HCT116 (cell line): ENCODE results near the gene KLRG1. TPM values are rescaled to one million over a fixed set of nuclear protein-coding genes. Genes with fewer than 3 reads are reported as not detected.

ENCODE experiments used
- ATAC-seq: fragments of 200-7000 bp; cut with Tn5 transposase; 2 replicates; pipeline ENCODE4 v1.9.1; 2020; ENCODE audit warnings: mild to moderate bottlenecking, moderate library complexity
- BruUV-seq: library from RNA; stranded (reverse); fragments of 400-500 nt; replicated peaks from 2 replicates; lab custom pipeline; 2021; lab: Mats Ljungman, UMichigan
- CTCF ChIA-PET: fragments of 300-600 bp; sonication (Branson Sonifier 250); formaldehyde crosslinking; loops from one replicate; lab custom pipeline; 2021; ENCODE audit warnings: antibody characterized with exemption; lab: Charles Lee
- POLR2A ChIA-PET: fragments of 300-600, 350-600 bp; sonication (Branson Sonifier 250); formaldehyde crosslinking; loops from one replicate; lab custom pipeline; 2021; ENCODE audit warnings: antibody characterized with exemption; lab: Charles Lee
- RAD21 ChIA-PET, 2 experiments: fragments of 300-600 bp; sonication (Branson Sonifier 250); formaldehyde crosslinking; loops; one replicate each; lab custom pipeline; 2023; ENCODE audit warnings: low total read pairs in 2 of 2; ENCODE audit not compliant: uncharacterized antibody in 2 of 2, unreplicated experiment in 2 of 2, low non-redundant PET in 1 of 2; lab: Charles Lee
- DNase-seq: peaks from one replicate; pipeline ENCODE4 v3.0.0-alpha.2; 2010; ENCODE audit warnings: low read depth, low spot score
- H2AFZ ChIP-seq: fragments of 200-600 bp; shearing (Covaris generic), sonication (generic); 2 replicates; pipeline ENCODE4 v1.6.1; 2017; ENCODE audit warnings: low read depth, mixed run types, mixed read lengths, antibody characterized with exemption, low read length; ENCODE audit not compliant: poor library complexity, severe bottlenecking
- H3K27ac ChIP-seq: 2 replicates; pipeline ENCODE4 v1.5.1; 2012; ENCODE audit warnings: low read depth, low read length
- H3K27me3 ChIP-seq: fragments of 200-600 bp; sonication (generic); 2 replicates; pipeline ENCODE4 v1.6.1; 2016; ENCODE audit warnings: mixed run types, low read length, mixed read lengths; ENCODE audit not compliant: insufficient read depth
- H3K36me3 ChIP-seq, 2 experiments: fragments of 200-500 bp in 1 of 2; fragments of 200-600 bp in 1 of 2; sonication (Bioruptor generic) in 1 of 2; sonication (generic) in 1 of 2; 2 replicates each; pipeline versions ENCODE4 v1.5.1 to v1.6.1; 2014 to 2016; ENCODE audit warnings: low read length in 2 of 2, inconsistent platforms in 1 of 2, mixed read lengths in 1 of 2, mixed run types in 1 of 2; ENCODE audit not compliant: insufficient read depth in 2 of 2, control insufficient read depth in 1 of 2
- H3K4me1 ChIP-seq, 2 experiments: fragments of 200-600 bp in 1 of 2; sonication (generic) in 1 of 2; 2 replicates each; pipeline versions ENCODE4 v1.5.1 to v1.6.1; 2012 to 2017; ENCODE audit warnings: low read length in 2 of 2, inconsistent platforms in 1 of 2, mild to moderate bottlenecking in 1 of 2, mixed read lengths in 1 of 2, mixed run types in 1 of 2, moderate library complexity in 1 of 2; ENCODE audit not compliant: insufficient read depth in 2 of 2, control insufficient read depth in 1 of 2
- H3K4me2 ChIP-seq: fragments of 200-600 bp; sonication (generic); 2 replicates; pipeline ENCODE4 v1.6.1; 2017; ENCODE audit warnings: mixed run types, low read length, mixed read lengths
- H3K4me3 ChIP-seq, 2 experiments: fragments of 200-600 bp in 1 of 2; sonication (generic) in 1 of 2; replicated peaks in 1 of 2; 2 replicates each; pipeline ENCODE4 v1.5.1; 2011 to 2016; ENCODE audit warnings: low read length in 2 of 2, control low read depth in 1 of 2, low read depth in 1 of 2, mild to moderate bottlenecking in 1 of 2, mixed read lengths in 1 of 2, mixed run types in 1 of 2
- H3K79me2 ChIP-seq: fragments of 200-600 bp; sonication (generic); 2 replicates; pipeline ENCODE4 v1.6.1; 2017; ENCODE audit warnings: mild to moderate bottlenecking, mixed run types, low read length, moderate library complexity, mixed read lengths; ENCODE audit not compliant: insufficient read depth
- H3K9ac ChIP-seq: fragments of 200-600 bp; sonication (generic); 2 replicates; pipeline ENCODE4 v1.6.1; 2016; ENCODE audit warnings: low read length, mixed read lengths
- H3K9me2 ChIP-seq: fragments of 200-600 bp; sonication (generic), shearing (Covaris generic); 2 replicates; pipeline ENCODE4 v1.6.1; 2017; ENCODE audit warnings: mixed run types, mild to moderate bottlenecking, moderate library complexity; ENCODE audit not compliant: insufficient read depth
- H3K9me3 ChIP-seq, 2 experiments: fragments of 200-500 bp in 1 of 2; fragments of 200-600 bp in 1 of 2; sonication (Bioruptor generic) in 1 of 2; sonication (generic) in 1 of 2; 2 replicates each; pipeline ENCODE4 v1.6.1; 2014 to 2017; ENCODE audit warnings: low read length in 2 of 2, mixed read lengths in 2 of 2, inconsistent platforms in 1 of 2, low read depth in 1 of 2, mild to moderate bottlenecking in 1 of 2, mixed run types in 1 of 2, moderate library complexity in 1 of 2; ENCODE audit not compliant: control insufficient read depth in 1 of 2, insufficient read depth in 1 of 2
- H4K20me1 ChIP-seq: fragments of 200-600 bp; sonication (generic), shearing (Covaris generic); 2 replicates; pipeline ENCODE4 v1.6.1; 2017; ENCODE audit warnings: mixed run types, mild to moderate bottlenecking, moderate library complexity; ENCODE audit not compliant: insufficient read depth
- CBX3 ChIP-seq: IDR thresholded peaks from 2 replicates; pipeline ENCODE4 v1.6.1; 2012; ENCODE audit warnings: low read depth
- CEBPB ChIP-seq: IDR thresholded peaks from 2 replicates; pipeline ENCODE4 v1.6.1; 2012; ENCODE audit warnings: low read depth
- EZH2phosphoT487 ChIP-seq: fragments of 200-600 bp; IDR thresholded peaks from 2 replicates; pipeline ENCODE4 v1.6.1; 2018; ENCODE audit warnings: antibody characterized with exemption, borderline replicate concordance
- FOSL1 ChIP-seq: IDR thresholded peaks from 2 replicates; pipeline ENCODE4 v1.6.1; 2012; ENCODE audit warnings: low read depth
- RAD21 ChIP-seq: IDR thresholded peaks from 2 replicates; pipeline ENCODE4 v1.6.1; 2012; ENCODE audit warnings: low read depth, mild to moderate bottlenecking
- SIN3A ChIP-seq: IDR thresholded peaks from 2 replicates; pipeline ENCODE4 v1.6.1; 2012; ENCODE audit warnings: low read depth
- SRF ChIP-seq: IDR thresholded peaks from 2 replicates; pipeline ENCODE4 v1.6.1; 2012; ENCODE audit warnings: low read depth
- YY1 ChIP-seq: IDR thresholded peaks from 2 replicates; pipeline ENCODE4 v1.6.1; 2011; ENCODE audit warnings: low read length, low read depth, moderate library complexity, mild to moderate bottlenecking; ENCODE audit not compliant: insufficient replicate concordance; ENCODE audit errors: extremely low read depth
- ZFX ChIP-seq: fragments of 450-650 bp; IDR thresholded peaks from 2 replicates; pipeline ENCODE4 v1.6.1; 2017
- ZNF274 ChIP-seq: fragments of 200-500 bp; sonication (Bioruptor generic); IDR thresholded peaks from 2 replicates; pipeline ENCODE4 v1.6.1; 2014; ENCODE audit warnings: mild to moderate bottlenecking, low read depth, low read length, inconsistent platforms
- intact Hi-C: fragments of 100-400 bp; cut with micrococcal nuclease; formaldehyde crosslinking; loops from 2 replicates; pipeline ENCODE4 v1.10.0; 2022
- total RNA-seq: library from RNA; stranded (reverse); gene quantifications from one replicate; pipeline ENCODE4 v1.2.1, GENCODE V29; 2021; ENCODE audit not compliant: unreplicated experiment
- TF ChIP-seq, protein P1 (sequence below), 3 experiments: fragments of 200-600 bp in 1 of 3; sonication (generic) in 1 of 3; IDR thresholded peaks in 2 of 3; conservative IDR thresholded peaks in 1 of 3; 2 replicates each; pipeline ENCODE4 v1.5.1; 2012 to 2017; ENCODE audit warnings: low read depth in 2 of 3, low read length in 2 of 3, antibody characterized with exemption in 1 of 3, borderline replicate concordance in 1 of 3, control low read depth in 1 of 3, mild to moderate bottlenecking in 1 of 3, mixed read lengths in 1 of 3, mixed run types in 1 of 3, moderate library complexity in 1 of 3; ENCODE audit not compliant: insufficient read depth in 1 of 3

KLRG1 gene
- total RNA-seq, 1 experiment from 2014 or later, result 1.5 TPM

DNA sequence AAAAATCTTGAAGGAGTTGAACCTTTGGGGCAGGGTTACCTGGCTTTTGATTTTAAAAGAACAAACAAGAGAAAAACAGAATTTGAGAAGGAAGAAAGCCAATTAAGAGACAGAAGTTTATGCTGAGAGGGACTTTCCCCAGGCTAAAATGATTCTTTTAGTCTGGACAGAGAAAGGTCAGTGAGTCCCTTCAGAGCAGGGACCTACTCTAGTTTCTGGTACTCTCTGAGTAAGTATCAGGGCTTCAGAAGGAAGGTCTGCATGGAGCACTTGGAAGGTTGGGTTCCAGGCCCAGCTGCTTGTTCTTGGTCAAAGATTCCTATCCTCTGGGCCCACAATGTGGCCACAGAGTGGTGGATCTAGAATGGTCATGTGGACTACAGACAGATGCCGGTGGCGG is 59.6 kb downstream of the KLRG1 start:
- no TSS peak for BruUV-seq
- Histone ChIP-seq H2AFZ (no peak overlapping the region), H4K20me1 (no peaks in the 10 kb centered on the region), H3K9me3 (no peaks in the 10 kb centered on the region)
- DNase-seq (no peak), ATAC-seq (no peak)
- intact Hi-C loops, result loop anchor here (1.0 to 5.0 kb wide), 4 partner anchors 97 to 505 kb away; no protein-coding TSS in a partner anchor
- no peak for TF ChIP-seq ZFX
- no peak for TF ChIP-seq SIN3A
- TF ChIP-seq ZNF274, result no peak
- TF ChIP-seq SRF, result no peak
- no peak for TF ChIP-seq CEBPB
- TF ChIP-seq, all 23 proteins: peak for 0
- RAD21 ChIA-PET, result interaction anchor here (0.6 to 1.9 kb wide), 5 partner anchors 15 to 505 kb away, joined by 3 to 9 read pairs (median 4); no protein-coding TSS in a partner anchor
- POLR2A ChIA-PET, result interaction anchor here (1.3 kb wide), 3 partner anchors 15 to 367 kb away, joined by 3 to 5 read pairs (median 4); partner anchors contain the start of gene M6PR
- Histone ChIP-seq H3K27ac (no peak overlapping the region), H3K79me2 (no peaks in the 10 kb centered on the region), H3K4me2 (no peak overlapping the region), H3K9me2 (no peaks in the 10 kb centered on the region), H3K4me1 (no peaks in the 10 kb centered on the region), H3K9ac (no peak overlapping the region), H3K36me3 (no peaks in the 10 kb centered on the region), H3K4me3 (no peak overlapping the region), H3K27me3 (peaks cover 5% of the 10 kb centered on the region; the same call in 1 of the 2 replicates)
- CTCF ChIA-PET, result interaction anchor here (0.8 to 3.4 kb wide), 23 partner anchors 7 to 548 kb away, joined by 3 to 31 read pairs (median 5); partner anchors contain the start of gene M6PR

DNA sequence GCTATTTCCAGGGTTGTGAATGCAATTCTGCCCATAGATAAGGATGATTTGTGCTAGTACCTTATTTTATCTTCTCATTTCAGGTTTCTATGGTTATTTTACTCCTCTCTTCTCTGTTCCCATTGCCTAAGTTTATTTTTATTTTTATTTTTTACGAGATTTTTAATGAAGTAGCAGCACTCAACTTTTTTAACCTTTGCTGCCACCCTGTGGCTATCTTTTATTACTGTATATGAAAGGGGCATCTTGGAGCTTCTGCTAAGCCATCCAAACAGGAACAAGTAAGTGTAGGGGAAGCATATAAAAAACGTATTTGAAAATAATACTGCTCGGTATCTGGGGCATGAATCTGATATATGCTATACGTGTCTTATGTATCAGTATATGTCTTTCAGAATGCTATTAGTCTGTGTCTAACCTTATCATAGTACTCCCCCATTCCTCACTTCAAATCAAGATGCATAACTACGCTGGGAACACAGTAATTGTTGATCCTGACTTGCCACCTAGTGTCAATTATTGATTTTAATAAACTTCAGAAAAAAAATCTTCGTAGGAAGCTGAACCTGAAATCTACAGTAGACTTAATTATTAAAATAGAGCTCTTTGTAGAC is 60.3 kb downstream of the KLRG1 start:
- CTCF ChIA-PET, result interaction anchor here (0.7 to 3.4 kb wide), 25 partner anchors 8 to 549 kb away, joined by 3 to 31 read pairs (median 5); partner anchors contain the start of gene M6PR
- TF ChIP-seq YY1, result no peak
- TF ChIP-seq RAD21, result peak; percentile 65
- no peak for TF ChIP-seq FOSL1
- TF ChIP-seq, protein P1, sequence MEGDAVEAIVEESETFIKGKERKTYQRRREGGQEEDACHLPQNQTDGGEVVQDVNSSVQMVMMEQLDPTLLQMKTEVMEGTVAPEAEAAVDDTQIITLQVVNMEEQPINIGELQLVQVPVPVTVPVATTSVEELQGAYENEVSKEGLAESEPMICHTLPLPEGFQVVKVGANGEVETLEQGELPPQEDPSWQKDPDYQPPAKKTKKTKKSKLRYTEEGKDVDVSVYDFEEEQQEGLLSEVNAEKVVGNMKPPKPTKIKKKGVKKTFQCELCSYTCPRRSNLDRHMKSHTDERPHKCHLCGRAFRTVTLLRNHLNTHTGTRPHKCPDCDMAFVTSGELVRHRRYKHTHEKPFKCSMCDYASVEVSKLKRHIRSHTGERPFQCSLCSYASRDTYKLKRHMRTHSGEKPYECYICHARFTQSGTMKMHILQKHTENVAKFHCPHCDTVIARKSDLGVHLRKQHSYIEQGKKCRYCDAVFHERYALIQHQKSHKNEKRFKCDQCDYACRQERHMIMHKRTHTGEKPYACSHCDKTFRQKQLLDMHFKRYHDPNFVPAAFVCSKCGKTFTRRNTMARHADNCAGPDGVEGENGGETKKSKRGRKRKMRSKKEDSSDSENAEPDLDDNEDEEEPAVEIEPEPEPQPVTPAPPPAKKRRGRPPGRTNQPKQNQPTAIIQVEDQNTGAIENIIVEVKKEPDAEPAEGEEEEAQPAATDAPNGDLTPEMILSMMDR (IDR thresholded peaks at IDR 0.05 in 2 of 3, conservative IDR thresholded peaks at IDR 0.05 in 1 of 3; ENCODE audit: borderline replicate concordance in 1 of 3, insufficient read depth in 1 of 3, low read depth in 2 of 3, low read length in 2 of 3), result peak; percentile 47 to 64 (median 63); a peak in 5 of 6 replicates
- no peak for TF ChIP-seq CBX3
- TF ChIP-seq EZH2phosphoT487, result no peak
- TF ChIP-seq, all 23 proteins: peak for 2
- Histone ChIP-seq H3K9me2 (no peaks in the 10 kb centered on the region), H3K36me3 (no peaks in the 10 kb centered on the region), H3K4me1 (no peaks in the 10 kb centered on the region), H3K4me3 (no peak overlapping the region), H3K4me2 (no peak overlapping the region), H3K27ac (no peak overlapping the region), H2AFZ (no peak overlapping the region), H3K79me2 (no peaks in the 10 kb centered on the region), H3K9me3 (no peaks in the 10 kb centered on the region), H3K9ac (no peak overlapping the region), H4K20me1 (no peaks in the 10 kb centered on the region), H3K27me3 (peaks cover 6% of the 10 kb centered on the region; the same call in 1 of the 2 replicates)
- DNase-seq (peak; percentile 48), ATAC-seq (peak; percentile 91)
- RAD21 ChIA-PET, result interaction anchor here (0.6 to 1.9 kb wide), 6 partner anchors 14 to 505 kb away, joined by 3 to 9 read pairs (median 4); no protein-coding TSS in a partner anchor
- POLR2A ChIA-PET, result interaction anchor here (1.3 kb wide), 3 partner anchors 14 to 368 kb away, joined by 3 to 5 read pairs (median 4); partner anchors contain the start of gene M6PR
- no TSS peak for BruUV-seq
- intact Hi-C loops, result loop anchor here (1.0 to 5.0 kb wide), 4 partner anchors 97 to 505 kb away; no protein-coding TSS in a partner anchor
